GM12864 (cell line): ENCODE results near the gene USP22.
"Not testable (repeated sequence)": the region's sequence is repeated elsewhere in the genome, so short reads cannot be mapped to it uniquely, and the experiment has no call there.

Experiments
- DNase-seq: peaks from one replicate; pipeline ENCODE4 v3.0.0-alpha.2; 2011; ENCODE audit warnings: low read depth
- H3K4me3 ChIP-seq: 2 replicates; pipeline ENCODE4 v1.5.1; 2011; ENCODE audit warnings: mild to moderate bottlenecking, low read depth, low read length, control low read depth
- CTCF ChIP-seq: IDR thresholded peaks from 2 replicates; pipeline ENCODE4 v1.5.1; 2011; ENCODE audit warnings: low read depth, mild to moderate bottlenecking, moderate library complexity, low read length, control low read depth, inconsistent platforms; ENCODE audit errors: missing control alignments

USP22 gene

GRCh38 chr17:21061971-21062526, 19.2 kb upstream of the USP22 start:
- peak; percentile 54 for DNase-seq
- peak; percentile 44 for TF ChIP-seq CTCF
- no peak overlapping the region for H3K4me3 ChIP-seq

DNA sequence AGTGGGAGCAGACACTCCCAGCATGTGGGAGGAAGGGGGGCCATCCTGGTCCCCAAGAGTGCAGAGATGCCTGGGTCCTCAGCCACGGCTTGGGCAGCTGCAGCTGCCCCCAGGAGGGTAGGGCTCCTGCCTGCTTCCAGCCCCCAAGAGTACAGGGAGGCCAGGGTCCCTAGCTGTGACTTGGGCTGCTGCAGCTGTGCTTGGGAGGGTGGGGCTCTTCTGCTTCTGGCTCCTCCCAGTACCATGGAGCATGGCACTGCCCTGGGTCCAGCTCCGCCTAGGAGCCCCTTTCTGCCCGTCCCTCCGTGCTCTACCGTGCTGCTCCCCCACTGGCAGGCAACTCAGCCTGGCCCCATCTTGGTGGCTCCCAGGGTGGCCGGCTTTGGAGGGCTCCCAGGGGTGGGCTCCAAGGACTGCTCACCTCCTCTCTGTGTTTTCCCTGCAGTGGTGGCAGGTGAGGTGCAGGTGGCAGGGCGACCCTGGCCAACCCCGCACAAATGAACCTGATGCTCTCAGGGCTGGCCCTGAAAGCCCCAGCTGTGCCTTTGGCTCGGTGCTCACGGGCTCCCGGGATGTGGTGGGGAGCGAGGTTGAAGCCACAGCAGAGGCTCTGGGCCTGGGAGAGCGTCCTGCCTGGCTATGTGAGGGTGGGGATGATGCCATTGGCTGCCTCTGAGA, 18.5 kb upstream of the USP22 start:
- DNase-seq = no peak
- no peak for TF ChIP-seq CTCF
- H3K4me3 ChIP-seq = no peak overlapping the region

DNA sequence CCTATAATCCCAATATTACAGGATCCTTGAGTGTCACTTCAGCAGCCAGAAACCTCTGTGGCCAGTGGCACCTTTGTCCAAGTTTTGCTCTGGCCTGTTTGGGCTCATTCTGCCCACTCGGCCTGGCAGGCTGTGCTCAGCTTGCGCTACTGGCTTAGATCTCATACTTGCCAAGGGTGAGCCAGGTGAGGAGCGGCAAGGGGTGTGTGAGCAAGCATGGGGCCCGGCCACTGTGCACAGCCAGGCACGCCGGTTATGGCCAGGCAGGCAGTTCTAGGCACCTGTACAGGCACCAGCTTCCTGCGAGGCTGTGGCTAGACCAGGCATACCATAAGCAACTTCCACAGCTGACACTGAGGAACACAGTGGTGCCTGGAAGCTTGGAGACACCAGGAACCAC, 16.9 kb upstream of the USP22 start:
- TF ChIP-seq CTCF = no peak
- H3K4me3 ChIP-seq = no peak overlapping the region
- no peak for DNase-seq

DNA sequence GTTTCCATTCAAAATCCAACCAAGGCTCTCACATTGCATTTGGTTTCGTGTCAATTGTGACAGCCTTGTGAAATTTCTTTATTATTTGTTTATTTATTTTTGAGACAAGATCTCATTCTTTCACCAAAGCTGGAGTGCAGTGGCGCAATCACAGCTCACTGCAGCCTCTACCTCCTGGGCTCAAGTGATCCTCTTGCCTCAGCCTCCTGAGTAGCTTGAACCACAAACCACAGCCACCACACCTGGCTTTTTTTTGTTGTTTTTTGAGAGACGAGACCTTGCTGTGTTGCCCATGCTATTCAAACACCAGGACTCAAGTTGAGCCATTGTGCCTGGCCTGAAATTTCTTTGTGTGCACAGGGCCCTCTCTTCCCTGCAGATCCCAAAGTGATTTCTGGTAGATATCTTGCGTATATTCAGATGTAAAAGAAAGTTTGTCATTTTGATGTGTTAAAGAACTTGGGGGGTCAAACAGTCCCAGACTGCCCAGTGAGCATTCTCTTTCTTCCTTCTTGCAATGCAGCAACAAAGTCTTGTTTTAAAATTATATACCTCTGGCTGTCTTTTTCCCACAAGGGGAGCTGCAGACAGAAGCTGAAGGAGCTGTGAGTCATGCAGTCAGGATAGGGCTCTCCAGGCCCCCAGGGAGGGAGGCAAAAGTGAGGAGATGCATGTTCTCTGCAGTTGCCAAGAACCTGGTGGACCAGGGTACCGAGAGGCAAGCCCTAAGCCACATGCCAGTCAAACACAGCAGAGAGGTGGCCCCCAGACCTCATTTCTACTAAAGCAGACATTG, 15.5 kb upstream of the USP22 start:
- TF ChIP-seq CTCF = no peak
- H3K4me3 ChIP-seq = no peak overlapping the region
- no peak for DNase-seq

DNA sequence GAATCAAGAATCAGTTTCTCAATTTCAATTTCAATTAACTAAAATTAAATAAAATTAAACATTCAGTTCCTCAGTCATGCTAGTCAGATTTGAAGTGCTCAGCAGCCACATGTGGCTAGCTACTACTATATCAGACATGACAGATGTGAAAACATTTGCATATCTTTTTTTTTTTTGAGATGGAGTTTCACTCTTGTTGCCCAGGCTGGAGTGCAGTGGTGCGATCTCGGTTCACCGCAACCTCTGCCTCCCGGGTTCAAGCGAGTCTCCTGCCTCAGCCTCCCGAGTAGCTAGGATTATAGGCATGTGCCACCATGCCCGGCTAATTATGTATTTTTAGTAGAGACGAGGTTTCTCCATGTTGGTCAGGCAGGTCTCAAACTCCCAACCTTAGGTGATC, 10.2 kb upstream of the USP22 start:
- not testable (repeated sequence) for DNase-seq, H3K4me3 ChIP-seq

DNA sequence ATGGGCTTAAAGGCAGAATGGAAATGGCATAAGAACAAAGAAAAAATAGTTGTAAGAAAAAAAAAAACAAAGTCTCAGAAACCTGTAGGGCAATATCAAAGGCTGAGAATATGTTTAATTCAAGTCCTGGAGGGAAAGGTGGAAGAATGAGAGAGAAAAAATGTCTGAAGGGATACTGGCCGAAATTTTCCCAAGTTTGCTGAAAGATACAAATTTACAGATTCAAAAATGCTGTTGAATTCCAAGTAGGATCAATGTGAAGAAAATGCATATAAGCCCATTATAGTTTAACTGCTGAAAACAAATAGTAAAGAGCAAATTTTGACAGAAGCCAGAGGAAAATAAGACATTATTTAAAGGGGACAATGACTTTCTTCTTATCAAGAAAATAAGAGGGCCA, 6.6 kb upstream of the USP22 start:
- no peak for TF ChIP-seq CTCF
- no peak for DNase-seq
- H3K4me3 ChIP-seq = no peak overlapping the region

DNA sequence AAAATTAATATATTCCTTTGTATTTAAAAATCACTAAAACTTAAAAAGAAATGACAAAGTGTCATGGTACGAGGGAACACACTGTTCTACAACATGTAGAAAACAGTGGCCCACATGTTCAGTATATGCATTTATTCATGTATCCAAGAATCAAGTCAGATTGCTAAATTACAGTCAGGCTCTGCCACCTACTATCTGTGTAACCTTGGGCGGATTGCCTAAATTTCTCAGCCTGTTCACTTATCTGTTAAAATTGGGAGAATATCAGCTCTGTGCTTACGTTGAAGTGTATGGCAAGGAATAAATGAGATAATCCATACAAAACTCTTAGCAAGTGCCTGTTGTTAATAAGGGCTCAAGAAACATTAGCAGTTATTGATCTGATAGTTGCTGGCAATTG, 3.4 kb upstream of the USP22 start:
- no peak overlapping the region for H3K4me3 ChIP-seq
- TF ChIP-seq CTCF = no peak
- DNase-seq = no peak
